GM12892 (cell line): ENCODE measurements around the gene RALGAPA2.

Experiments
- POLR2A ChIP-seq: IDR thresholded peaks from 2 replicates; pipeline ENCODE4 v1.6.1; 2011; ENCODE audit warnings: low read depth, low read length, control low read depth
- POLR2AphosphoS5 ChIP-seq: IDR thresholded peaks from 2 replicates; pipeline ENCODE4 v1.6.1; 2011; ENCODE audit warnings: low read depth, low read length, control low read depth

- TF ChIP-seq POLR2AphosphoS5 (no peak), POLR2A (no peak)
These were observed 79.8 kb downstream of the RALGAPA2 start for GRCh38 chr20:20632644-20633043.
